ENCODE results near the gene GPC6.

GRCh38 chr13:93290503-93290902 lies 63.9 kb downstream of the GPC6 start:
- TF ChIP-seq CTCF (IDR thresholded peaks at IDR 0.05; ENCODE audit: poor library complexity, severe bottlenecking) (no peak), POLR2AphosphoS5 (IDR thresholded peaks at IDR 0.05) (no peak), EP300 (conservative IDR thresholded peaks at IDR 0.05; ENCODE audit: poor library complexity, severe bottlenecking) (no peak), TAF1 (IDR thresholded peaks at IDR 0.05; ENCODE audit: low read depth) (no peak), SMC3 (conservative IDR thresholded peaks at IDR 0.05; ENCODE audit: poor library complexity) (no peak), EZH2 (IDR thresholded peaks at IDR 0.05; ENCODE audit: borderline replicate concordance, insufficient read depth, low read length, poor library complexity, severe bottlenecking) (no peak)
- TF ChIP-seq, protein P1, sequence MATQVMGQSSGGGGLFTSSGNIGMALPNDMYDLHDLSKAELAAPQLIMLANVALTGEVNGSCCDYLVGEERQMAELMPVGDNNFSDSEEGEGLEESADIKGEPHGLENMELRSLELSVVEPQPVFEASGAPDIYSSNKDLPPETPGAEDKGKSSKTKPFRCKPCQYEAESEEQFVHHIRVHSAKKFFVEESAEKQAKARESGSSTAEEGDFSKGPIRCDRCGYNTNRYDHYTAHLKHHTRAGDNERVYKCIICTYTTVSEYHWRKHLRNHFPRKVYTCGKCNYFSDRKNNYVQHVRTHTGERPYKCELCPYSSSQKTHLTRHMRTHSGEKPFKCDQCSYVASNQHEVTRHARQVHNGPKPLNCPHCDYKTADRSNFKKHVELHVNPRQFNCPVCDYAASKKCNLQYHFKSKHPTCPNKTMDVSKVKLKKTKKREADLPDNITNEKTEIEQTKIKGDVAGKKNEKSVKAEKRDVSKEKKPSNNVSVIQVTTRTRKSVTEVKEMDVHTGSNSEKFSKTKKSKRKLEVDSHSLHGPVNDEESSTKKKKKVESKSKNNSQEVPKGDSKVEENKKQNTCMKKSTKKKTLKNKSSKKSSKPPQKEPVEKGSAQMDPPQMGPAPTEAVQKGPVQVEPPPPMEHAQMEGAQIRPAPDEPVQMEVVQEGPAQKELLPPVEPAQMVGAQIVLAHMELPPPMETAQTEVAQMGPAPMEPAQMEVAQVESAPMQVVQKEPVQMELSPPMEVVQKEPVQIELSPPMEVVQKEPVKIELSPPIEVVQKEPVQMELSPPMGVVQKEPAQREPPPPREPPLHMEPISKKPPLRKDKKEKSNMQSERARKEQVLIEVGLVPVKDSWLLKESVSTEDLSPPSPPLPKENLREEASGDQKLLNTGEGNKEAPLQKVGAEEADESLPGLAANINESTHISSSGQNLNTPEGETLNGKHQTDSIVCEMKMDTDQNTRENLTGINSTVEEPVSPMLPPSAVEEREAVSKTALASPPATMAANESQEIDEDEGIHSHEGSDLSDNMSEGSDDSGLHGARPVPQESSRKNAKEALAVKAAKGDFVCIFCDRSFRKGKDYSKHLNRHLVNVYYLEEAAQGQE (IDR thresholded peaks at IDR 0.05; ENCODE audit: borderline replicate concordance) = no peak

Data from neural cell (in vitro differentiated cells).